Effector memory CD4-positive, alpha-beta T cell (primary cell): ENCODE data around the gene ENAH.

ENCODE experiments used
- DNase-seq, 3 donors: peaks; one replicate each; pipeline ENCODE4 v3.0.0-alpha.2; 2020
- H3K27ac ChIP-seq: 2 replicates; pipeline ENCODE4 v1.7.0; 2013; ENCODE audit warnings: mild to moderate bottlenecking, low read length, moderate library complexity; ENCODE audit not compliant: insufficient read depth, poor library complexity, severe bottlenecking
- H3K27me3 ChIP-seq: replicated peaks from 2 replicates; pipeline ENCODE4 v1.7.0; 2013; ENCODE audit warnings: mild to moderate bottlenecking, low read length; ENCODE audit not compliant: insufficient read depth, control insufficient read depth, poor library complexity, severe bottlenecking
- H3K36me3 ChIP-seq: 2 replicates; pipeline ENCODE4 v1.7.0; 2013; ENCODE audit warnings: mild to moderate bottlenecking, low read length, moderate library complexity; ENCODE audit not compliant: control insufficient read depth, insufficient read depth
- H3K4me1 ChIP-seq: 2 replicates; pipeline ENCODE4 v1.7.0; 2013; ENCODE audit warnings: low read length, mild to moderate bottlenecking; ENCODE audit not compliant: control insufficient read depth, insufficient read depth, poor library complexity, severe bottlenecking
- H3K4me3 ChIP-seq: 2 replicates; pipeline ENCODE4 v1.7.0; 2013; ENCODE audit warnings: low read length, low read depth, mild to moderate bottlenecking; ENCODE audit not compliant: insufficient read depth, poor library complexity, severe bottlenecking
- H3K9me3 ChIP-seq: 2 replicates; pipeline ENCODE4 v1.7.0; 2013; ENCODE audit warnings: mild to moderate bottlenecking, low read length, moderate library complexity; ENCODE audit not compliant: control insufficient read depth

Gene ENAH

GRCh38 chr1:225462429-225462713, 190.6 kb downstream of the ENAH start:
- Histone ChIP-seq H3K9me3 (no peaks in the 10 kb centered on the region), H3K27ac (no peak overlapping the region), H3K27me3 (no peaks in the 10 kb centered on the region), H3K36me3 (no peaks in the 10 kb centered on the region), H3K4me1 (peaks cover 12% of the 10 kb centered on the region), H3K4me3 (no peak overlapping the region)
- no peak for DNase-seq

- no peaks in the 10 kb centered on the region for H3K36me3 ChIP-seq
- peaks cover 6% of the 10 kb centered on the region for H3K4me1 ChIP-seq
- H3K27ac ChIP-seq = no peak overlapping the region
- DNase-seq = no peak
- H3K4me3 ChIP-seq = no peak overlapping the region
- no peaks in the 10 kb centered on the region for H3K9me3 ChIP-seq
- H3K27me3 ChIP-seq = no peaks in the 10 kb centered on the region
Measured at GRCh38 chr1:225461533-225462428, 191.1 kb downstream of the ENAH start.

GRCh38 chr1:225460737-225461532, 192.0 kb downstream of the ENAH start:
- no peak overlapping the region for H3K4me3 ChIP-seq
- no peaks in the 10 kb centered on the region for H3K9me3 ChIP-seq
- peak in 2 of 3 donors; percentile 29 to 32 for DNase-seq
- peaks cover 5% of the 10 kb centered on the region for H3K4me1 ChIP-seq
- H3K27me3 ChIP-seq = no peaks in the 10 kb centered on the region
- no peaks in the 10 kb centered on the region for H3K36me3 ChIP-seq
- H3K27ac ChIP-seq = no peak overlapping the region

- no peaks in the 10 kb centered on the region for H3K36me3 ChIP-seq
- H3K27me3 ChIP-seq = no peaks in the 10 kb centered on the region
- no peak for DNase-seq
- H3K4me3 ChIP-seq = no peak overlapping the region
- peaks cover 5% of the 10 kb centered on the region for H3K4me1 ChIP-seq
- H3K9me3 ChIP-seq = no peaks in the 10 kb centered on the region
- no peak overlapping the region for H3K27ac ChIP-seq
Measured at GRCh38 chr1:225460021-225460736, 192.7 kb downstream of the ENAH start.

- Histone ChIP-seq H3K9me3 (no peaks in the 10 kb centered on the region), H3K4me3 (no peak overlapping the region), H3K27ac (no peak overlapping the region), H3K27me3 (no peaks in the 10 kb centered on the region), H3K36me3 (no peaks in the 10 kb centered on the region), H3K4me1 (peaks cover 5% of the 10 kb centered on the region)
- no peak for DNase-seq
Measured at GRCh38 chr1:225458222-225458631, 194.7 kb downstream of the ENAH start.

- Histone ChIP-seq H3K36me3 (no peaks in the 10 kb centered on the region), H3K27me3 (no peaks in the 10 kb centered on the region), H3K27ac (no peak overlapping the region), H3K4me3 (no peak overlapping the region), H3K4me1 (no peaks in the 10 kb centered on the region), H3K9me3 (no peaks in the 10 kb centered on the region)
- DNase-seq = peak in 1 of 3 donors; percentile 19
Measured at GRCh38 chr1:225454733-225455132, 198.2 kb downstream of the ENAH start.

- no peaks in the 10 kb centered on the region for H3K36me3 ChIP-seq
- H3K27ac ChIP-seq = no peak overlapping the region
- no peaks in the 10 kb centered on the region for H3K9me3 ChIP-seq
- H3K4me1 ChIP-seq = no peaks in the 10 kb centered on the region
- H3K4me3 ChIP-seq = no peak overlapping the region
- DNase-seq = no peak
- H3K27me3 ChIP-seq = no peaks in the 10 kb centered on the region
Measured at GRCh38 chr1:225453797-225454648, 198.9 kb downstream of the ENAH start.

- Histone ChIP-seq H3K36me3 (no peaks in the 10 kb centered on the region), H3K4me3 (no peak overlapping the region), H3K27me3 (no peaks in the 10 kb centered on the region), H3K4me1 (peaks cover under 1% of the 10 kb centered on the region), H3K9me3 (no peaks in the 10 kb centered on the region), H3K27ac (no peak overlapping the region)
- no peak for DNase-seq
Measured at GRCh38 chr1:225451840-225452515, 200.9 kb downstream of the ENAH start.

GRCh38 chr1:225451340-225451739, 201.6 kb downstream of the ENAH start:
- Histone ChIP-seq H3K4me3 (no peak overlapping the region), H3K36me3 (no peaks in the 10 kb centered on the region), H3K27me3 (no peaks in the 10 kb centered on the region), H3K27ac (no peak overlapping the region), H3K9me3 (no peaks in the 10 kb centered on the region), H3K4me1 (peaks cover 6% of the 10 kb centered on the region)
- DNase-seq = no peak
